Stimulated activated CD4-positive, alpha-beta T cell treated with anti-CD3 and anti-CD28 coated beads, Interleukin-4, amount 100 ng/mL, for 48 hours (primary cell): ENCODE results near the gene GRWD1.

ENCODE experiments used
- DNase-seq, 2 donors: peaks; one replicate each; pipeline ENCODE4 v3.0.0-alpha.2; 2020; ENCODE audit warnings: low read depth in 2 of 2

GRWD1 gene

DNA sequence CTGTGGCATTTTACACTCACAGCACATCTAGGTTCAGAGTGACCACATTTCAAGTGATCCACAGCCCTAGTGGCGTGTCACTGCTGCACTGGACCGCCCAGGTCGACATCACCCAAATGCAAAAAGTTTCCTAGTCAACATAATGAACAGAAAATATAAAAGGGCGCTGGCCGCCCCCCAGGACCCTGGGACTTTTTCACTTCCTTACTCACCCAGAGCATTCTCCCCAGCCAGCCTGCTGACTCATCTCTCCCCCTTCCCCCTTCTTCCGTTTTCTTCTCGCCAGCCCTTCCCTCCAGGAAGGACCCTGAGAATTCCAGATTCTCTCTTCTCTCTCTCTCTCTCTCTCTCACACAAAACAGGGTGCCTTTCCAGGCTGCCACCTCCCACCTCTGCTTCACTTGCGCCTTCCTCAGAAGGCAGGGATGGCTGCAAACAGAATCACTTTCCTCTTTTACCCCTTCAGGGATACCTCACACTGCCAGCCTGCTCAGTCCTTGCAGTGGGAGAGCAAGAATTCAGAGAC, 21.0 kb upstream of the GRWD1 start:
- DNase-seq = no peak

DNA sequence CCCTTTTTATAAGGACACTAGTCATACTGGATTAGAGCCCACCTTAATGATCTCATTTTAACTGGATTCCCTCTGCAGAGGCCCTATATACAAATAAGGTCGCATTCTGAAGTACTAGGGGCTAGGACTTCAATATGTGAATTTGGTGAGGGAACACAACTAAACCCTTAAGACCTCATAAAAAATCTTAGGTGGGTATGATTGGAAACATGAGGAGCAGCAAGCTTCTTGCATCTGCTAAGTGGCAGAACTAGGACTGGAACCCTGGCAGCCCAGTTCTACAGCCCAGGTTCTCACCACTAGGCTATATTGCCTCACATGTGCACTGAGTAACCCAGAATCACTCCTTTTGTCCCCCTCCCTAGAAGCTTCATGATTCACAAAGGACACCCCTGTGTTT, 17.1 kb upstream of the GRWD1 start:
- no peak for DNase-seq

DNA sequence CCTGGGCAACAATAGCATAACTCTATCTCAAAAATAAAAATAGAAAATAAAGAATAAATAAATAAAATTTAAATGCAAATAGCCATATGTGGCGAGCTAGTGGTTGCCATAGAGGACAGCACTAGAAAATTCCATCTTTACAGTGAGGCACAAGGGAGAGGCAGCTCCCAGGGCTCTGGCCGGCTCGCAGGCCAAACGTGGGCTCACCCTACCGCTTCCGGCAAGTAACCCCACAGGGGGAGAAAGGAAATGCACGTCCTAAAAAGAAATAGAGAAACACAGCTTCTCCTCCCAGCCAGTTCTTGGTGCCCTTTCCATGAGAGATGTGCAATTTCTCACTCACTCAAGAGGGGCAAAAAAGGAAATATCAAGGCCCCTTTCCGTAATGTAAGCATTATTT, 12.4 kb upstream of the GRWD1 start:
- no peak for DNase-seq

DNA sequence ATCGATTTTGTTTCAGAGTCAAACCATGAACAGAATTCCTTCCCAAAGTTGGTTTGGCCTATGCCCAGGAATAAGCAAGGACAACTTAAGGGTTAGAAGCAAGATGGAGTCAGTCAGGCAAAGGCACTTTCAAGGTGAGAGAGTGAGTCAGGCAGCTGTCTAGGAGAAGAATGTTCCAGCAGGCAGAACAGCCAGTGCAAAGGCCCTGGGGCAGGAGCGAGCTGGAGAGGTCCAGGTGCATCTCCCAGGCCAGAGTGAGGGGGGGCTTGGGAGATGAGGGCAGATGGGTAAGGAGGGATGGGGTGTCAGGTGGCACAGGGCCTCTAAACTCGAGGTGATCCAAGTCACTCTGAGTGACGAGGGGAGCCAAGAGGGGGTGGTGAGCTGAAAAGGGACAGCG, 9.2 kb upstream of the GRWD1 start:
- DNase-seq = no peak

DNA sequence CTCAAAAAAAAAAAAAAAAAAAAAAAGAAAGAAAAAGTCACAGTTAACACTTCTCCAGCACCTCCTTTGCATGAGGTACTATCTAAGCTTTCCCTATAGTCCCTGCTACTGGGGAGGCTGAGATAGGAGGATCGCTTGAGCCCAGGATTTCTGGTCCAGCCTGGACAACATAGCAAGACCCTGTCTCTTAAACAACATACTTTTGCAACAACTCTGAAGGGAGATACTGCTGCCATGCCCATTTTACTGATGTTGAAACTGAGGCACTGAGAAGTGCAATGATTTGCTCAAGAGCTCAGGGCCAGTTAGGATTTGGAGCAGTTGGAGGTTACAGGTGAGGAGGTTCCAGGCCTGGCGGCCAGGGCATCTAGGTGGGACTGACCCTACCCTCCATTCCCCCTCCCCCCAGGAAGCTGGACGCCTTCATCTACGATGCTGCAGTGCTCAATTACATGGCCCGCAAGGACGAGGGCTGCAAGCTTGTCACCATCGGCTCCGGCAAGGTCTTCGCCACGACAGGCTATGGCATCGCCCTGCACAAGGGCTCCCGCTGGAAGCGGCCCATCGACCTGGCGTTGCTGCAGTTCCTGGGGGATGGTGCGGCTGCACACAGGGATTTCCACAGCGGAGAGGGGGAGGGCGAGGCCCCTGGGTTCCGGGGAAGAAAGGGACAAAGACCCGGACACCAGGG, 4.3 kb upstream of the GRWD1 start:
- no peak for DNase-seq

DNA sequence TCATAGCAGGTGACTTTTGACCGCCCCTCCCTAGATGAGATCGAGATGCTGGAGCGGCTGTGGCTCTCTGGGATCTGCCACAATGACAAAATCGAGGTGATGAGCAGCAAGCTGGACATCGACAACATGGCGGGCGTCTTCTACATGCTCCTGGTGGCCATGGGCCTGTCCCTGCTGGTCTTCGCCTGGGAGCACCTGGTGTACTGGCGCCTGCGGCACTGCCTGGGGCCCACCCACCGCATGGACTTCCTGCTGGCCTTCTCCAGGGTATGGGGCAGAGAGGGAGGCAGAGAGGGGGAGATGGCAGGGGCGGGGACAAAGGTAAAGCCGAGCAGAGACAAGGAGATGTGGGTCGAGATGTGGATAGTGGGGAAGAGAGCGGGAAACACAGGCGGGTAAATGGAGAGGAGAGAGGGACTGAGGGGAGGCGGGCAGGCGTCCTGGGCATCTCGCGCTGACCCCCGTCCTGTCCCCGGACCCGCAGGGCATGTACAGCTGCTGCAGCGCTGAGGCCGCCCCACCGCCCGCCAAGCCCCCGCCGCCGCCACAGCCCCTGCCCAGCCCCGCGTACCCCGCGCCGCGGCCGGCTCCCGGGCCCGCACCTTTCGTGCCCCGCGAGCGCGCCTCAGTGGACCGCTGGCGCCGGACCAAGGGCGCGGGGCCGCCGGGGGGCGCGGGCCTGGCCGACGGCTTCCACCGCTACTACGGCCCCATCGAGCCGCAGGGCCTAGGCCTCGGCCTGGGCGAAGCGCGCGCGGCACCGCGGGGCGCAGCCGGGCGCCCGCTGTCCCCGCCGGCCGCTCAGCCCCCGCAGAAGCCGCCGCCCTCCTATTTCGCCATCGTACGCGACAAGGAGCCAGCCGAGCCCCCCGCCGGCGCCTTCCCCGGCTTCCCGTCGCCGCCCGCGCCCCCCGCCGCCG, 3.4 kb upstream of the GRWD1 start:
- no peak for DNase-seq

DNA sequence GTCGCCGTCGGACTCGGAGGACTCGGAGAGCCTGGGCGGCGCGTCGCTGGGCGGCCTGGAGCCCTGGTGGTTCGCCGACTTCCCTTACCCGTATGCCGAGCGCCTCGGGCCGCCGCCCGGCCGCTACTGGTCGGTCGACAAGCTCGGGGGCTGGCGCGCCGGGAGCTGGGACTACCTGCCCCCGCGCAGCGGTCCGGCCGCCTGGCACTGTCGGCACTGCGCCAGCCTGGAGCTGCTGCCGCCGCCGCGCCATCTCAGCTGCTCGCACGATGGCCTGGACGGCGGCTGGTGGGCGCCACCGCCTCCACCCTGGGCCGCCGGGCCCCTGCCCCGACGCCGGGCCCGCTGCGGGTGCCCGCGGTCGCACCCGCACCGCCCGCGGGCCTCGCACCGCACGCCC, 2.5 kb upstream of the GRWD1 start:
- DNase-seq = no peak

DNA sequence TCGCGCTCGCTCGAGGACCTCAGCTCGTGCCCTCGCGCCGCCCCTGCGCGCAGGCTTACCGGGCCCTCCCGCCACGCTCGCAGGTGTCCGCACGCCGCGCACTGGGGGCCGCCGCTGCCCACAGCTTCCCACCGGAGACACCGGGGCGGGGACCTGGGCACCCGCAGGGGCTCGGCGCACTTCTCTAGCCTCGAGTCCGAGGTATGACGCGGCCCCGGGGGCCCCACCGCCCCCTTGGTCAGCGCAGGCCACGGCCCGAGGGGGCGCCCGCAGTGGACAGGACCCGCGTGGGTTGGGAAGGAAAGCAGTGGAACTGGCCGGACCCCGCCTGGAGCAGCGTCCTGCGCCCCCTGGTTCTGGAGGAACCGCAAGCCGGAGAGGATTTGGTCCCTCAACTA, 2.1 kb upstream of the GRWD1 start:
- DNase-seq = no peak

DNA sequence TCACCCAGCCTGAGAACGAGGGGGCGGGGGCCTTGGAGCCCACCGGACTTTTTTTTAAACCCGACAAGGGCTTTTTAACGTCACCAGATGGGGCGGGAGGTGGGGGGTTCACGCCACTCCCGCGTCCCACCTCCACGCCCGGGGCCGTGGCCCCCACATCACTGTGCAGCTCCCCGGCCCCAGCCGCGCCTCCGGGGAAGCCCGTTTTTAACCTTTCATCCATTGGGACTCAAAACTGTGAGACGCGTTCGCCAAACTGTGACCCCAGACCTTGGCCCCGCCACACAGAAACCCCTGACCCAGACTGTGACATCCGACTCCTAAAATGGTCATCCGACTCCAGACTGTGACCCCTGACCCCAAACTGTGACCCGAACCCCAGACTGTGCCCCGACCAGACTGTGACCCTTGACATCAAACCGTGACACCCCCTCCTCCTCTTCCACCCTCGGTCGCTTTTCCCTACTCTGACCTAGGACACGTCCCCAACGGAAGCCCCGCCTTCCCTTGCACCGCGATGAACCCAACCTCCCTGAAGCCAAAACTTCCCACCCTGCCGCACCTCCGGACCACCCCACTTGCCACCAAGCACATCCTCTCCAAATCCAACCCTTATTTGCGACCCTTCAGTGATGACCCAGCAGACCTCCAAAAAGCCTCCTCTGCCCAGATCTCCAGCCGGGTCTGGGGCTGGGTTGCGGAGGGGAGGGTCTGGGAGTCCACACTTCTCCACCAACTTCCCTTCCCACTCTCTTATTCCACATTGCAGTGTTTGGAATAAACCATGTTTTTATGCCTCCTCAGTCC, 1.5 kb upstream of the GRWD1 start:
- no peak for DNase-seq

DNA sequence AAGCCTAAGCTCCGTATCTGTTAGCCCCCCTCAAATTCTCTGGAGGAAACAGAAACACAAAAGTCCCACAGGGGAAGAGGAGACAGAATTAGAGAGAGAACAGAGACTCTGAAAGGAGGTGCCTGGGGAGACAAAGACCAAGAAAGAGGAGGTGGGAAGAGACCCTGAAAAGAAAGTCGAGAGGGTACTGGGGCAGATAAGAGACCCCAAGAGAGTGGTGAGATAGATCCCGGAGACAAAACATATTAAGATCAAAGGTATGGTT, 915 bp upstream of the GRWD1 start:
- no peak for DNase-seq

DNA sequence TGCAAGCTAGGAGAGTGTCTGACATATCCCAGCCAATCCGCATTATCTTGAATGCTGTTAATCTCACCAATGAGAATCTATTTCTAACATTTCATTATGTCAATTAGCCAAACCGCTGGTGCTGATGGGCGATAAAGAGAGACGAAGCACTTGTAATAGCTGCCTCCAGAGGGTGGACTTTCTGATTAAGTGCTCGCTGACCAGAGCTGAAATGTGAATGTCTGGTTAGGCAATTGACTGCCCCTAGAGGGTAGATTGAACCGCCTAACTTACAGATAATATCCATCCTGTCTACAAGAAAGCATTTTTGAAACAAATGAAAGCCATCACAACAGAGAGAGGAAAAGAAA, 552 bp upstream of the GRWD1 start:
- DNase-seq = no peak

DNA sequence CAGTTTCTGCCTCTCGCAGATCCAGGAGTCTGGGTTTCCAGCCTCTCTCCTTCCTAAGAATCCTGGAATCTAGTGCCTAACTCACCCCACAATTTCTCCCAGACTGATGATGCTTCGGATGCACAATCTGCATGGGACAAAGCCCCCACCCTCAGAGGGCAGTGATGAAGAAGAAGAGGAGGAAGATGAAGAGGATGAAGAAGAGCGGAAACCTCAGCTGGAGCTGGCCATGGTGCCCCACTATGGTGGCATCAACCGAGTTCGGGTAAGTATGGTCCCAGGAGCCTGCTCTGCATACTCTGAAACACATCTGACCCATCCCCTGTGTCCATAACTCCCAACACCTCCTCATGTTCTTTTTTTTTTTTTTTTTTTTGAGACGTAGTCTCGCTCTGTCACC, 796 bp downstream of the GRWD1 start:
- no peak for DNase-seq

DNA sequence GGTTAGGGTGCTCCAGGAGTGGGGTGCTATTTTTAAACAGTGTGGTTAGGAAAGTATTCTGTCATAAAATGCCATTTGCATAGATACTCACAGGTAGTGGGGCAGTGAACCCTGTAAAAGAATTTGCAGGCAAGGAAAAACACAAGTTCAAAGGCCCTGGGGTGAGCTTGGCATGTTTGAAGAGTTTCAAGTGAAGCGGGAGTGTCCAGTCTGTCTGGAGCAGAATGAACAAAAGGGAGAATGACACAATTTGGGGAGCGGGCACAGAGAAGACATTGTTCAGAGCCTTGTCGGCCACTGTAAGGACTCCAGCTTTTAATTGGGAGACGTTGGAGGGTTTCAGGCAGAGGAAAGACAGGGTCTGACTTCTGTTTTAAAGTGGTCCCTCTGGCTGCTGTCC, 2.8 kb downstream of the GRWD1 start:
- no peak for DNase-seq

DNA sequence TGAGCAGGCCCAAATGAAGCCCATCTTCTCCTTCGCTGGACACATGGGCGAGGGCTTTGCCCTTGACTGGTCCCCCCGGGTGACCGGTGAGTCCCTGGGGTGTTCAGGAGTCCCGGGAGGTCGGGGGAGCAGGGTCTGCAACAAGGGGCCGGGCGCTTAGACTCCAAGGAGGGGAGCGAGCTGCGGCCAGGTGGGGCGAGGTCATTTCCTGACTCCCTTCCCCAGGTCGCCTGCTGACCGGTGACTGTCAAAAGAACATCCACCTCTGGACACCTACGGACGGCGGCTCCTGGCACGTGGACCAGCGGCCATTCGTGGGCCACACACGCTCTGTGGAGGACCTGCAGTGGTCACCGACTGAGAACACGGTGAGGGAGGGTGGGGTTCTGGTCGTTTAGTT, 4.7 kb downstream of the GRWD1 start:
- no peak for DNase-seq

DNA sequence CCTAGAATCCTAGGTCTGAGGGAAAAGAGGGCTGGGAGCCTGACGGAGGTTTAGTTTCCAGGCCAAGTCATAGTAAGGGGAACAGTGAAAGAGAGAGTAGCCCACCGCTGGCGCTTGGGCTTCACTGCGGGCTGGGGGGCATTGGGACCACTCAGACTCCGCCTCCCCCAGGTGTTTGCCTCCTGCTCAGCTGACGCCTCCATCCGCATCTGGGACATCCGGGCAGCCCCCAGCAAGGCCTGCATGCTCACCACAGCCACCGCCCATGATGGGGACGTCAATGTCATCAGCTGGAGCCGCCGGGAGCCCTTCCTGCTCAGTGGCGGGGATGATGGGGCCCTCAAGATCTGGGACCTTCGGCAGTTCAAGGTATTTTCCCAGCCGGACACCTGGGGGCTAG, 5.1 kb downstream of the GRWD1 start:
- DNase-seq = no peak

DNA sequence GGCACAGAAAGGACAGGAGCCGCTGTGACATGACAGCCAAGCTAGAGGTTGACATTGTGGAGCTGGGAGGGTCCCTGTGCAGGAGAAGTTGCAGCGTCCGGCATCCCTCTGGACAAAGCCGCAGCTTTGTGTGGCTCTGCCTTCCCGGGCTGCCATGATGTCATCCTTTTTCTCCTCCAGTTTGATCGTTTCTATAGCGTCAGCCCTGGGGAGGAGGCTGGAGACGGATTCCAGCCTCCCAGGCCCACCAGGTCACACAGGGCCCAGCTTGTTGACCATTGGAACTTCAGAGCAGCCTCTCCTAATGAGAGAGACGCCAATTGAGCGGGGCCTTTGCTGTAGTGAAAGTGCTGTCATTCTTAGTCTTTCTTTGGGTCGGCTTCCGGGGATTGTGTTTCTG, 5.8 kb downstream of the GRWD1 start:
- no peak for DNase-seq

DNA sequence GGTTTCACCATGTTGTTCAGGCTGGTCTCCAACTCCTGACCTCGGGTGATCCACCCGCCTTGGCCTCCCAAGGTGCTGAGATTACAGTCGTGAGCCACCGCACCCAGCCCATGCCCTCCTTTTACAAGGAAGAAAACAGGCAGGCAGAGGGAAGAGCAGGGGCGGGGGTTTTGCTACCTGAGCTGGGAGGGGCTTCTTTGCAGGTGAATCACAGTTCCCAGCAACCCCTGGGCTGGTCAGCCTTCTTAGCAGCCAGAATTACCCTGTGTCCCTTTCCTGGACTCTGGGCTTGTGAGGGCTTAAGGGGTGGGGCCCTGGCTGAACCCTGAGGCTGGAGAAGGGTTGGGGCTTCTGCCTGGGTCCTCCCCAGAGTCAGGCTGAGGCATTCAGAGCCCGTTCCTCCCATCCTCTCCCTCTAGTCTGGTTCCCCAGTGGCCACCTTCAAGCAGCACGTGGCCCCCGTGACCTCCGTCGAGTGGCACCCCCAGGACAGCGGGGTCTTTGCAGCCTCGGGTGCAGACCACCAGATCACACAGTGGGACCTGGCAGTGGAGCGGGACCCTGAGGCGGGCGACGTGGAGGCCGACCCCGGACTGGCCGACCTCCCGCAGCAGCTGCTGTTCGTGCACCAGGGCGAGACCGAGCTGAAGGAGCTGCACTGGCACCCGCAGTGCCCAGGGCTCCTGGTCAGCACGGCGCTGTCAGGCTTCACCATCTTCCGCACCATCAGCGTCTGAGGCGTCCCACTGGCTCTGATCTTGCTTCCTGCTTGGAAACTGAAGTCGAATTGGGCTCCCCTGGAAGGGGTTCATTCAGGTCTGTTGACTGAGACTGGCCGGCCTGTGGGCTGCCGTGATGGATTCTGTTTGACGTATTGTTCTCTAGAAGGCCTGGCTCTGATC, 6.8 kb downstream of the GRWD1 start:
- DNase-seq = no peak

DNA sequence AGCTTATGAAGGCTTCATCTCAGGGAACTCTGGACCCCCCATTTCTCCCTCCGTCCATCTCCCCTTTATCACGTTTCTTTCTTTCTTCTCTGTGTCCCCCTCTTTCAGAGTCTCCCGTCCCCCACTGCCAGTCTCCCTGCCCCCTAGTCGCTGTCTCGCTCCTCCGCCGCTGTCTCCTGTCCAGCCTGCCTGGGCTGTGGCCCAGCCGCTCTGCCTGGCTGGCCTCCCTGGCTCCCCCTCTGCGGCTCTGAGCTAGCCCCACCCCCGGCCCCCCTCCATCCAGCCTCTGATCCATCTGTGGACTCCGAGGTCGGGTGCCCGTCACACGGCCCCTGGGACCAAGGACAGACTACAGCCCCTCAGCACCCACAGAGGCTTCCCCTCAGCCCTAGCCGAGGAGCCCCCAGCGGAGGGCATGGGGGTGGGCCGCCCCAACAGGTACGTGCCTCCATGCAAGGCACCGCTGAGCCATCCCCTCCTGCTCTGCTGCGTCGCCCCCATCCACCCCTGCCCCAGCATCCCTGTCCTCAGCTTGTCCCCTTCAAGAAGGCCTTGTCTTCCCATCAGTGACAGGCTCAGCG, 8.5 kb downstream of the GRWD1 start:
- DNase-seq = no peak

DNA sequence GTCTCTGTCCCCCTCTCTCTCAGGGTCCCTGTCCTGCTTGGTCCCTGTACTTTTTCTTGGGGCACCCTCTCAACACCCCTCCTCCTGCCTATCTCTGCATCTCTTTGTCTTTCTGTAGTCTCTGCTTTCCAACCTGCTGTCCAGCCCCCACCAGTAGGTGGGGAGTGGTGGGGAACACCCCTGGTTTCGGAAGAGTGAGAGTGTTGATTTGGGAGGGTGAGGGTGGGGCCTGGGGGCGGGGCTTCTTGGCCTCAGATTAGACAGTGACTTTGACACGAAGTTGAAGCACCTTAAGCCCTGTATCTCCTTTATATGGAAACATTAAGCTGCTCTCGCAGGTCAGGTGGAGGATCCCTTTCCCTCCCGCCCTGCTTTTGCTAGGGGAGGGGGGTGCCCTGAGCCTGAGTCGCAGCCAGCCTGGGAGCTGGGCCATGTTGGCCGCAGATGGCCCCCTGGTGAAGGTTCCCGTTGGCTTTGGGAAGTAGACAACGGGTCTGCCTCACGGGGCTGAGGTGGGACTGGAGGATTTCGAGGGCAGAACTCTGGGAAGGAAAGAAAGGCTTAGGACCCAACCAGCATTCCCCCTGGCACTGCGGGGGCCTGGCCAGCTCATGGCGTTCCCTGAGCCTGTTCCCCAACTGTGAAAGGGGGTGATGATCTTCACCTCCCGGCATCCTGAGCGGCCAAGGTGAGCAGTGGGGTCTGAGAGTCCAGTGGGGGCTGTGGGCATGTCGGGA, 9.6 kb downstream of the GRWD1 start, which contains the start of gene KCNJ14:
KCNJ14 (plus strand) TSS at position 404 of the 737 bp plus-strand sequence. CDS start 6,151 bp downstream, outside the sequence.
- DNase-seq = no peak

DNA sequence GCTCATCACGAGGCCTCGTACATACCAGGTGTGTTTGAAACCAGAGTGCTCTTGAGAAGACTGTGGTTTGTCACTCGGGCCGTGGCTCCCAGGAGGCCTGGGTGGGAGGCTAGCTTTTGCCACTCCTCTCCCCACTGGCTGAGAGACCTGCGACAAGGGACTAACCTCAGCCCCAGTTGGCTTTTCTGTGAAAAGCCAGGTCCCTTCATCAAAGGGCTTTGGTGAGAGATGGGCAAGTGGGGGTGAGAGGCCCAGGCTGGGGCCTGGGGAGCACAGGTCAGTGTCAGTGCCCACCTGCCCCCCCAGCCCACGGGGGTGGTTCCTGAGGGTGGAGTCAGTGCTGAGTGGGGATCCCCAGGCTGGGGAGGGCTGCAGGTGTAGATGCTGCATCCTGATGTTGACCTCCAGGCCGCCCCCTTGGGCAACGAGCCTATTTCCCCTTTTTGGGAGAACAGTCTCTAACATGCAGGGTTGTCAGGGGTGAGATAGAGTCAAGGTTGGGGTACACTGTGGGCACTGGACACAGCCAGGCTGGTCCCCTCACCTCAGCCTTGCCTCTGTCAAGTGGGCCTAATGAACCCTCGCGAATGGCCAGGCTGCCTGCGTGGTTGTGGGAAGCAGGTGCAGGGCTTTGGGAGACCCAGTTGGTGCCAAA, 10.3 kb downstream of the GRWD1 start:
- DNase-seq = no peak
